D721Med (cell line): ENCODE results near the gene WDR33.

ENCODE experiments used
- DNase-seq: peaks from one replicate; pipeline ENCODE4 v3.0.0; 2011; ENCODE audit warnings: low spot score; ENCODE audit not compliant: insufficient read length
- FAIRE-seq: peaks from 2 replicates; lab custom pipeline; 2011; peaks lifted over from hg19 to GRCh38; lab: Jason Lieb, UNC
- TF ChIP-seq, protein P1 (sequence below): IDR thresholded peaks from 2 replicates; pipeline ENCODE4 v1.5.1; 2012; ENCODE audit warnings: mild to moderate bottlenecking, control low read depth; ENCODE audit not compliant: insufficient read depth; ENCODE audit errors: missing control alignments

Gene WDR33

DNA sequence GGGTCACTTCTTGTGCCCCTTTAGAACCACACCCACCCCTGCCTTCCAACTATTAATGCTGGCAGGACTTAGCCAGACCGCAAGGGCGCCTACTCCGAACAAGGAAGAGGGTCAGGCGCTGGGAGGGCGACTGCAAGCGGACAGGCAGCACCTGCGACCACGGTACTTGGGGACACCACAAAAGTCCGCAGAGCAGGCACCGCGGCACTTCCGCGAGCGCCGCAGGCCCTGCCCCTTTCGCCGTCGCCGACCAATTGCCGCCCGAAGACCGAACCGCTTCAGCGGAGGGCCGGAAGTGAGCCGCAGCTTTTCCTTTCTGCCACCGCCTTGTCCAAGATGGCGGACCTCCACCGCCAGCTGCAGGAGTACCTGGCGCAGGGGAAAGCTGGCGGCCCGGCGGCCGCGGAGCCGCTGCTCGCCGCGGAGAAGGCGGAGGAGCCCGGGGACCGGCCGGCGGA, 109.7 kb downstream of the WDR33 start, which contains the start of gene SFT2D3:
Gene SFT2D3 (plus strand): TSS at position 305 of the 458 bp plus-strand sequence. CDS start 32 bp downstream, at position 337.
- TF ChIP-seq, protein P1, sequence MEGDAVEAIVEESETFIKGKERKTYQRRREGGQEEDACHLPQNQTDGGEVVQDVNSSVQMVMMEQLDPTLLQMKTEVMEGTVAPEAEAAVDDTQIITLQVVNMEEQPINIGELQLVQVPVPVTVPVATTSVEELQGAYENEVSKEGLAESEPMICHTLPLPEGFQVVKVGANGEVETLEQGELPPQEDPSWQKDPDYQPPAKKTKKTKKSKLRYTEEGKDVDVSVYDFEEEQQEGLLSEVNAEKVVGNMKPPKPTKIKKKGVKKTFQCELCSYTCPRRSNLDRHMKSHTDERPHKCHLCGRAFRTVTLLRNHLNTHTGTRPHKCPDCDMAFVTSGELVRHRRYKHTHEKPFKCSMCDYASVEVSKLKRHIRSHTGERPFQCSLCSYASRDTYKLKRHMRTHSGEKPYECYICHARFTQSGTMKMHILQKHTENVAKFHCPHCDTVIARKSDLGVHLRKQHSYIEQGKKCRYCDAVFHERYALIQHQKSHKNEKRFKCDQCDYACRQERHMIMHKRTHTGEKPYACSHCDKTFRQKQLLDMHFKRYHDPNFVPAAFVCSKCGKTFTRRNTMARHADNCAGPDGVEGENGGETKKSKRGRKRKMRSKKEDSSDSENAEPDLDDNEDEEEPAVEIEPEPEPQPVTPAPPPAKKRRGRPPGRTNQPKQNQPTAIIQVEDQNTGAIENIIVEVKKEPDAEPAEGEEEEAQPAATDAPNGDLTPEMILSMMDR = no peak
- FAIRE-seq = no peak

DNA sequence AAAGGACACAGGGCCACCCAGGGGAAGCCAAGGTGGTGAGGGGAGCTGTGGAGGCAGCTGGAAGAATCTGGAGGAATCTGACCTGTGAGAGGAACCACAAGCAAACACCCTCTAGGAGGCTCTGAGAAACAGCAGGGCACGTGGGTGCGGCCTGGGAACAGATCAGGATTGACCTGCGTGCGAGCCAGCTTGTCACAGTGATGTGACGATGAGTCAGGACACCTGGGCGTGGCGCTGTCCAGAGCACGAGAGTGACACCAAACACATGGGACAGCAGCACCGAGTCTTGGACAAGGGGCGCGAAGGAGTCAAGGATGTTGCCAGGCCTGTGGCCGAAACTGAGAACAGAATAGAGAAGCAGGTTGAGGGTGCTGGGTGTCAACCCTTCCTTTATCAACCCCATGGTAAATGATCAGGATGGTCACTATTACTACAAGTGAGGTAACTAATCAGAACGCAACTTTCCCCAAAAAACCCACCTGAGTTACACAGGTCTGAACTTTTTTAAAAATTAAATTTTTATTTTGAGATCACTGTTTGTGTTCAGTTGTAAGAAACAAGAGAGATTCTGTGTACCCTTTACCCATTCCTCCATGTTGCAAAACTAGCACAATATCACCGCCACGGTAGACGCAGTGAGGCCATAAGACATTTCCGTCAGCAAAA, 110.3 kb downstream of the WDR33 start:
- DNase-seq (no peak), FAIRE-seq (no peak)
- TF ChIP-seq, protein P1 = no peak

More for the DNA sequence above, 109.7 kb downstream of the WDR33 start, which contains the start of gene SFT2D3:
- peak; percentile 92 for DNase-seq

DNA sequence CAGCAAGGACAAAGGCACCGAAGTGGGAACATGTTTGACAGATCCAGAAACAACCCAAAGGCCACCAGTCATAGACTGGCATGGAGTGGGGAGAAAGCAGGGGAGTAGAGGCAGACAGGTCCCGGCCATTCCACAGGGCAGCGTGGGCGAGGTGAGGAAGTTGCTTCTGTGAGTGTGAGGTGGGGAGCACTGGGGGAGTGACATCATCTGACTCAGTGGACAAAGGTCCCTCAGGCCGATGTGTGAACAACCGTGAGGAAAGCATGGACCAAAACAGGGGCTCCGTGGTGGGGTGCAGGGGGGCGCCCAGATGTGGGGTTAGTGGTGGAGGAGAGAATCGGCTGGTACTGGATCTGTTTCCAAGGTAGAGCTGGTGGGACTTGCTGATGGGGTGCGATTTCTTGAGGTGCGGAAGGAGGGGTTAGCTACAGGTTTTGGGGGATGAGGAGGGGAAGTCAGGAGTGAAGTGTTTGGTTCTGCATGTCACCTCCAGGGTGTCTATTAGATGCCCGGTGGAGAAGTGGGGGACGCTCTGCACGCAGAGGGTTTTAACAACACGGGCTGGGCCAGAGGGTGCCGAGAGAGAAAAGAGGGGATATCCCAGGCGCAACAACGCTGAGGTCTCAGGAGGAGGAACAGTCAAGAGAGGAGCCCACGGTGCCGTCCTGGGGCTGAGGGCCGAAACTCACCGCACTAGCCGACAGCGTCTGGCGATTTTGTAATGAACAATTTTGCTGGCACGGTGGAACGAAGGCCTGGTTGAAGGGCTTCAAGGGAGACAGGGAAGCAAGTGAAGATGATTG, 112.2 kb downstream of the WDR33 start:
- TF ChIP-seq, protein P1 = no peak
- FAIRE-seq (no peak), DNase-seq (no peak)

DNA sequence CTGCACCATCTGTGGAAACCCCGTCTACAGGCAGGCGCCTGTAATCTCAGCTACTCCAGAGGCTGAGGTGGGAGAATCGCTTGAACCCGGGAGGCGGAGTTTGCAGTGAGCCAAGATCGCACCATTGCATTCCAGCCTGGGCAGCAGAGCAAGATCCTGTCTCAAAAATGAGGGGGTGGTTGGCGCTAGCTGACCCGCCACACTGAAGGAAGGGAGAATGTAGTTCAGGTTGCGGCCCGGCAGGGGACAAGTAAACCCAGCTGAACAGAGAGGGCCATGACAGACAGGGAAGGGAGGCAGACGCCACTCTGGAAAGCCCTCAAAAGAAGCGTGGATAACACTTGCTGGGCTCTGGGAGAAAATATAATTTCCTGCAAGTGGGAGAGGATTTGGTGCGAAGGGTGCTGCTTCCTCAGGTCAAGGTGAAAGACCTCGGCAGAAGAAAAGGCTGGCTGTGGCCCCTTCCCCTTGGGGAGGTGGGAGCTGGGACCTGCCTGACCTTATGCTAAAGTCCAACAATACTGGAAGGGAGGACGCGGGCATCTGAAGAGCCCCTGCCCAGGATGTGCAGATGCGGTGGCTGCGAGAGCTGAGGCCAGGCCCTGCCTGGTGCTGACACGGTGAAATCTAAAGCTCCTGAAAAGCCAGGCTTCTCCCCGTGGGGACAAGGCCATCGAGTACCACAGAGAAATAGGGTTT, 113.3 kb downstream of the WDR33 start:
- FAIRE-seq (no peak), DNase-seq (no peak)
- TF ChIP-seq, protein P1 = no peak

DNA sequence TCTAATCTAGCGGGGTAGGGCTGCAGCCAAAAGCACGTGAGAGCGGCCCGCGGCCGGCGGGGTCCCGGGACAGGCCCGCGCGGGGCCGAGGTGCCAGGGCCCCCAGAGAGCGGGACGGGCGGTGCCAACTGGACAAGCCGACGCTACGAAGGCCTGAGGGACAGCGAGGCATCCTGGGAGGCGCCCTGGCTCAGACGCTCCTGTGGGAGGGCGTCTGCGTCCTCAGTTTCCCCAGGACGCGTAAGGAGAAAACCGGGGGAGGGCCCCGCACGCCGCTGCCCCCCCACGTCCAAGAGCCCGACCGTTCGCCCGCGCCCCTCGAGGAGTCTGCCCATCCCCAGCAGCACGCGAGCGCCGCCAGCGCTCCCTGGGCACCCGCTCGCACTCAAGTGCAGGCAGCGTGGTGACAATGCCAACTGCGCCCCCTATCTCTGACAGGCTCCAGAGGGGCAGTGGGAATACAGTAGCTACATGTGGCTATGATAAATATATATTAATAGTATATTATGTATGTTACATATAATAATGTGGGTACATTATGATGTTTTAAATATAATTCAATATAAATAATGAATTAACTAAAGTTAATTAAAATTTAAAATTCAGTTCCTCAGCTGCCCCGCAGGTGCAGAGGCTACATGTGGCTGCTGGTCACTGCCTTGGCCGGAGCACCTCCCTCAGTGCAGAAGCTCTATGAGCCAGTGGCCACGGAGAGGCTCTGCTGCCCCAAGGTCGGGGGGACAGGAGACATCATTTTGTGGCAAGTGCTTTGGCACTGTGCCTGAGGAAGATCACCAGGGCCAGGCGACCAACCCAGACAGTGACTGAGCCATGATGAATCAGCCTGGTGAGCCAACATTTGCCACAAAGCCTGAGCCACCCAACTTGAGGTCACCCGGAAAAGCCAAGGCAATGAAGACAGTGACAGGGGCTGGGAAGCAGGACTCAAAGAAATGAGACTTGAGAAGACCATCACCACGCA, 115.2 kb downstream of the WDR33 start:
- no peak for FAIRE-seq

More for the DNA sequence above, 115.2 kb downstream of the WDR33 start:
- no peak for DNase-seq
- TF ChIP-seq, protein P1 = peak; percentile 60
